Neural progenitor cell (in vitro differentiated cells): ENCODE data around the gene FKRP.
"Not testable (repeated sequence)": the region's sequence is repeated elsewhere in the genome, so short reads cannot be mapped to it uniquely, and the experiment has no call there.

Experiments
- EZH2 ChIP-seq: fragments of 200-600 bp; sonication (generic); IDR thresholded peaks from 2 replicates; pipeline ENCODE4 v1.6.1; 2017; ENCODE audit warnings: antibody characterized with exemption, mild to moderate bottlenecking, moderate library complexity
- TF ChIP-seq, protein P1 (sequence below): fragments of 200-600 bp; sonication (generic); IDR thresholded peaks from 2 replicates; pipeline ENCODE4 v1.5.1; 2017; ENCODE audit warnings: antibody characterized with exemption, mild to moderate bottlenecking

- TF ChIP-seq EZH2 = not testable (repeated sequence)
- TF ChIP-seq, protein P1, sequence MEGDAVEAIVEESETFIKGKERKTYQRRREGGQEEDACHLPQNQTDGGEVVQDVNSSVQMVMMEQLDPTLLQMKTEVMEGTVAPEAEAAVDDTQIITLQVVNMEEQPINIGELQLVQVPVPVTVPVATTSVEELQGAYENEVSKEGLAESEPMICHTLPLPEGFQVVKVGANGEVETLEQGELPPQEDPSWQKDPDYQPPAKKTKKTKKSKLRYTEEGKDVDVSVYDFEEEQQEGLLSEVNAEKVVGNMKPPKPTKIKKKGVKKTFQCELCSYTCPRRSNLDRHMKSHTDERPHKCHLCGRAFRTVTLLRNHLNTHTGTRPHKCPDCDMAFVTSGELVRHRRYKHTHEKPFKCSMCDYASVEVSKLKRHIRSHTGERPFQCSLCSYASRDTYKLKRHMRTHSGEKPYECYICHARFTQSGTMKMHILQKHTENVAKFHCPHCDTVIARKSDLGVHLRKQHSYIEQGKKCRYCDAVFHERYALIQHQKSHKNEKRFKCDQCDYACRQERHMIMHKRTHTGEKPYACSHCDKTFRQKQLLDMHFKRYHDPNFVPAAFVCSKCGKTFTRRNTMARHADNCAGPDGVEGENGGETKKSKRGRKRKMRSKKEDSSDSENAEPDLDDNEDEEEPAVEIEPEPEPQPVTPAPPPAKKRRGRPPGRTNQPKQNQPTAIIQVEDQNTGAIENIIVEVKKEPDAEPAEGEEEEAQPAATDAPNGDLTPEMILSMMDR = not testable (repeated sequence)
Observed at GRCh38 chr19:46777956-46778645, 32.2 kb downstream of the FKRP start.
